T-helper 1 cell treated with Interleukin-12 subunit alpha and Interleukin-12 subunit beta and Interleukin-4 antibody, amounts not matched to agents 30 ng/mL and 1 ng/mL, for 36 hours (primary cell): ENCODE measurements around the gene SERGEF. TPM values are rescaled to one million over a fixed set of nuclear protein-coding genes. Genes with fewer than 3 reads are reported as not detected.

Experiments used
- intact Hi-C: fragments of 100-400 bp; cut with micrococcal nuclease; formaldehyde crosslinking; loops from one replicate; pipeline ENCODE4 v1.15.1; 2024
- total RNA-seq: library from RNA; stranded (reverse); gene quantifications from 2 replicates; pipeline ENCODE4 v1.2.3, GENCODE V29; 2022

Gene SERGEF
- total RNA-seq, 1 donor from 2014 or later, result 31.5 TPM

DNA sequence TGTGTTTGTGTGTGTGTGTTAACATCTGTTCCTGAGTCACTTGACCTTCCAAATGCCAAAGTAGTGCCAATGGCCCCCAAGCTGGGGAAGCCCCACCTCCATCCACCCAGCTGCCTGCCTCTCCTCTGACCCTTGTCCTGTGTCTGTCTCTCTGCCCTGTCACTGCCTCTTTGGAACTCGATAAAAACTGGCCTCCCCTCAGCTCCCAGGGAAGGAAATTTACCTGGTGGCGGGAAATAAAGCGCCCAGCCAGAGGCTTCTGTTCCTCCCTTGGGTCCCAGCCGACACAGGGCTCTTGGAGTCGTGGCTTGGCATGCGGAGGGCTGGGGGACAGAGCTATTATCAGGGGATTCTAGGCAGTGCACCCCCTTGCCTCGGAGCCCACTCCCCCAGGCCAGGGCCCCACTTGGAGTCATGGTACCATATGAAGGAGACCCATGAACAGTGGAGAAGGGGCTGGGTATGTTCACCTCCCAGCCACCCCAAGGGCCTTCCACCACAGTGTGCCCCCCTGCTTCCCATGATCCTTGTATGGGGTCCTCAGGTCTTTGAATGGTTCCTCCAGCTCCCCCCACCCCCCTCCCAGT, 272.1 kb downstream of the SERGEF start:
- intact Hi-C loops, result no loop called here

GRCh38 chr11:17739945-17740338, 272.9 kb downstream of the SERGEF start:
- intact Hi-C loops, result loop anchor here (5.0 kb wide), 1 partner anchor 1133 kb away; no protein-coding TSS in a partner anchor

- intact Hi-C loops, result loop anchor here (5.0 kb wide), 1 partner anchor 1131 kb away; no protein-coding TSS in a partner anchor
These were observed 274.5 kb downstream of the SERGEF start for GRCh38 chr11:17738151-17738973.

Other genes starting within 250 kb of the SERGEF start
- 0.56 and 0.73 TPM in 2 replicates for gene TPH1, start 33.2 kb upstream of the SERGEF start, total RNA-seq
- 27.1 TPM in 2 replicates for gene SAAL1, start 93.0 kb upstream of the SERGEF start, total RNA-seq
- not detected in 2 replicates for gene MRGPRX3, start 119.5 kb upstream of the SERGEF start, total RNA-seq
- not detected in 2 replicates for gene MRGPRX4, start 159.8 kb upstream of the SERGEF start, total RNA-seq
- not detected in 2 replicates for gene SAA4, start 223.8 kb upstream of the SERGEF start, total RNA-seq
- 0.27 TPM in 1 of 2 replicates, not detected in the other for gene SAA2, start 235.6 kb upstream of the SERGEF start, total RNA-seq